NB4 (cell line): ENCODE results near the gene CIC.

ENCODE experiments used
- DNase-seq: peaks from one replicate; pipeline ENCODE4 v3.0.0; 2010; ENCODE audit warnings: low read depth
- H3K4me3 ChIP-seq: one replicate; pipeline ENCODE4 v1.5.1; 2011; ENCODE audit warnings: mild to moderate bottlenecking, low read depth, low read length, moderate library complexity
- MYC ChIP-seq: IDR thresholded peaks from 2 replicates; pipeline ENCODE4 v1.6.1; 2011; ENCODE audit warnings: low read depth, low read length
- POLR2A ChIP-seq: IDR thresholded peaks from 2 replicates; pipeline ENCODE4 v1.6.1; 2011; ENCODE audit warnings: mild to moderate bottlenecking; ENCODE audit not compliant: insufficient read length; ENCODE audit errors: extremely low read depth
- TF ChIP-seq, protein P1 (sequence below): IDR thresholded peaks from one replicate; pipeline ENCODE4 v1.5.1; 2012; ENCODE audit warnings: low read depth, low read length
- TF ChIP-seq, protein P2 (sequence below): IDR thresholded peaks from 2 replicates; pipeline ENCODE4 v1.6.1; 2011; ENCODE audit warnings: low read depth, low read length

The CIC gene

DNA sequence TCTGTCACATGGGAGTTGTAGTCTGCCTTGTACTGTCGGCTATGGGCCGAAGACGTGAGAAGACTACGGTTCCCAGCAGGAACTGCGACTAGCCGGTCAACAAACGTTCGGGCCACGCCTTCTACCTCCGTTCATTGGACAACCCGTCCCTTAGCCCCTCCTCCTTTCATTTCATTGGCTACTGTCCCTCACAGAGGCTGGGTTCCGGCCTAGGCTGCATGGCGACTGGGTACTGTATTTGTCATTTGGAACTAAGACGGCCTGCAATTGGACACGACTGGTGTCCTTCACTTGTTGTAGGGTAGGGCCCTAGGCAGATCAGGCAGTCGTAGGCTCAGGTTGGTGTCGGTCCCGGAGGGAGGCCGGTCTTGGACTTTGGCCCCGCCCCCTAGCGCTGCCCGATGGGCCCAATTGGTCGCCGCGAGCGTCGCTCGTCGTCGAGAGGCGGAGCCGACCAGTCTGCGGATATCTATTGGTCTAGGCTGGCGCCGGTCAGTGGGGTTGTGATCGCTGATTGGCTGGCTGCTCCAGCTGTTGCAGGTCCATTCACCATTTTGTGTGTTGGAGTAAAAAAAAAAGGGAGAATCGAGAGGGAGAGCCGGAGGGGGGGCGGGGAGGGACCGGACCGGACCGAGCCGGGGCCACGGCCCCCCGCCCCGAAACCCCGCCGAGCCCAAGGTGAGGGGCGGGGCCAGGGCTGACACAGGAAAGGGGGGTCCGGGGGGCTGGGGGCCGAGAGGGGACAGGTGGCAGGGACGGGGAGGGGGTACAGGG, at the start of gene CIC:
CIC (plus strand) TSS at position 549 of the 774 bp plus-strand sequence. CDS start 2,532 bp downstream, outside the sequence.
- TF ChIP-seq, protein P1, sequence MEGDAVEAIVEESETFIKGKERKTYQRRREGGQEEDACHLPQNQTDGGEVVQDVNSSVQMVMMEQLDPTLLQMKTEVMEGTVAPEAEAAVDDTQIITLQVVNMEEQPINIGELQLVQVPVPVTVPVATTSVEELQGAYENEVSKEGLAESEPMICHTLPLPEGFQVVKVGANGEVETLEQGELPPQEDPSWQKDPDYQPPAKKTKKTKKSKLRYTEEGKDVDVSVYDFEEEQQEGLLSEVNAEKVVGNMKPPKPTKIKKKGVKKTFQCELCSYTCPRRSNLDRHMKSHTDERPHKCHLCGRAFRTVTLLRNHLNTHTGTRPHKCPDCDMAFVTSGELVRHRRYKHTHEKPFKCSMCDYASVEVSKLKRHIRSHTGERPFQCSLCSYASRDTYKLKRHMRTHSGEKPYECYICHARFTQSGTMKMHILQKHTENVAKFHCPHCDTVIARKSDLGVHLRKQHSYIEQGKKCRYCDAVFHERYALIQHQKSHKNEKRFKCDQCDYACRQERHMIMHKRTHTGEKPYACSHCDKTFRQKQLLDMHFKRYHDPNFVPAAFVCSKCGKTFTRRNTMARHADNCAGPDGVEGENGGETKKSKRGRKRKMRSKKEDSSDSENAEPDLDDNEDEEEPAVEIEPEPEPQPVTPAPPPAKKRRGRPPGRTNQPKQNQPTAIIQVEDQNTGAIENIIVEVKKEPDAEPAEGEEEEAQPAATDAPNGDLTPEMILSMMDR: no peak
- TF ChIP-seq MYC: no peak
- no peak for TF ChIP-seq POLR2A
- peak; percentile 99 for DNase-seq

DNA sequence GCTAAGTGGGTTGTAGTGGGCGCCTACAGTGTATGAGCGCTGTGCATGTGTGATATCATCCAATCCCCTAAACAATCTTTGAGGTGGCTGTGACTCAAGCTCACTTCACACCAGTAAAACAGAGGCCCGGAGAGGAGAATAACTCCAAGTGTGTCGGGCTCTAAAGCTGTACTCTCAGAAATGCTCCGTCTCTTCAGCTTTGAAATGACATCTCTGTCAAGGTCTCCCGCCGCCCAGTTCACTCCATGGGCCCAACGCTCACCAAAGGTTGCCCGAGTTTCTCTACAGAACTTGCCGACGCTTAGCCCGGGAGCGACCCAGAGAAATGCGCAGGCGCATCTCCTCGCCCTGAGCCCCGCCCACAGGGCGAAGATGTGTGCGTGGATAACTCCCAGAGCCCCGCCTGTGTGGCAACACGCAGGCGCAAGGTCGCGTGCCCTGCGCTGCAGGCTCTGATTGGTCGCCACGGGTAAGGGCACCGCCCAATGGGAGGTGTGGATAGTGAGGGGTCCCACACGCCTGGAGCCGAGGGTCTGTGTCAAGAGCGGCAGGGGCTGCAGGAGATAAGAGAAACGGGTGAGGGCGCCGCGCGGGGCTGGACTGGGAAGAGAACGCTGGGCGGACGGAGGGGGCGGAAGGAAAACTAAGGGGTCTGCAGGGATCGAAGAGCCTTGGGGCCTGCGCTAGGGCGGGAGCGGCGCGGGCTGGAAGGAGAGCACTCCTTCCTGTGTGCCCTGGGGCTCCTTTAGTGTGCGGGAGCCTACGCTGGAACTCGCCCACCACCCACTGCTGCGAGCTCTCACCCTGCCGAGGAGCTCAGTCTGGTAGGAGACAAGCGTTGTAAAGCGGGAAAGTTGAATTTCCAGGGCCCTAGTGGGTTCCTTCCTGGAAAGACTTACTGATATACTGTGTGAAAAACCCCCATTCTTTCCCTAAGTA, 49.0 kb upstream of the CIC start, which contains the start of gene ZNF526:
ZNF526 (plus strand) TSS at position 501 of the 939 bp plus-strand sequence. CDS start 4,092 bp downstream, outside the sequence.
- DNase-seq: peak; percentile 96
- TF ChIP-seq MYC (peak; percentile 35; the same call in 1 of the 2 replicates), POLR2A (peak; percentile 64)
- TF ChIP-seq, protein P2, sequence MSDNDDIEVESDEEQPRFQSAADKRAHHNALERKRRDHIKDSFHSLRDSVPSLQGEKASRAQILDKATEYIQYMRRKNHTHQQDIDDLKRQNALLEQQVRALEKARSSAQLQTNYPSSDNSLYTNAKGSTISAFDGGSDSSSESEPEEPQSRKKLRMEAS: peak; percentile 77
- TF ChIP-seq, protein P1: no peak
- H3K4me3 ChIP-seq: peak within 1 kb of the TSS; percentile 95

More for the DNA sequence above, at the start of gene CIC:
- peak within 1 kb of the TSS; percentile 74 for H3K4me3 ChIP-seq

DNA sequence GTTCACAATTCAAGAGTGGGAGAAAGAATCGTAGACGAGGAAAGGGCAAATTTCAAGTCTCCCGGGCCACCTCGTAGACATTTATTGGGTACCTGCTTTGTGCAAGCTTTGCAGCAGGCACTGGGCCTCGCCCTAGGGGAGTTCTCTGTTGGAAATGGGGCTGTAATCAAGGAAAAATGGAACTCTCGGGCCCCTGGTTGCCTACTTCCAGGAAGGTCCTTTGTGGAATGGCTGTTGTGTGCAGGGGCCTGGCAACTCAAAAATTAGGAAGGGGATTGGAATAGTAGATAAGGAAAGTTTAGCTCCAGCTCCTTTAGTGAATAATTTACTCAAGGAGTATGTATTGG, 48.3 kb upstream of the CIC start:
- no peak for DNase-seq
- H3K4me3 ChIP-seq: peak overlapping the region; percentile 95
- TF ChIP-seq, protein P2: no peak
- TF ChIP-seq, protein P1: no peak
- TF ChIP-seq POLR2A (no peak), MYC (no peak)

DNA sequence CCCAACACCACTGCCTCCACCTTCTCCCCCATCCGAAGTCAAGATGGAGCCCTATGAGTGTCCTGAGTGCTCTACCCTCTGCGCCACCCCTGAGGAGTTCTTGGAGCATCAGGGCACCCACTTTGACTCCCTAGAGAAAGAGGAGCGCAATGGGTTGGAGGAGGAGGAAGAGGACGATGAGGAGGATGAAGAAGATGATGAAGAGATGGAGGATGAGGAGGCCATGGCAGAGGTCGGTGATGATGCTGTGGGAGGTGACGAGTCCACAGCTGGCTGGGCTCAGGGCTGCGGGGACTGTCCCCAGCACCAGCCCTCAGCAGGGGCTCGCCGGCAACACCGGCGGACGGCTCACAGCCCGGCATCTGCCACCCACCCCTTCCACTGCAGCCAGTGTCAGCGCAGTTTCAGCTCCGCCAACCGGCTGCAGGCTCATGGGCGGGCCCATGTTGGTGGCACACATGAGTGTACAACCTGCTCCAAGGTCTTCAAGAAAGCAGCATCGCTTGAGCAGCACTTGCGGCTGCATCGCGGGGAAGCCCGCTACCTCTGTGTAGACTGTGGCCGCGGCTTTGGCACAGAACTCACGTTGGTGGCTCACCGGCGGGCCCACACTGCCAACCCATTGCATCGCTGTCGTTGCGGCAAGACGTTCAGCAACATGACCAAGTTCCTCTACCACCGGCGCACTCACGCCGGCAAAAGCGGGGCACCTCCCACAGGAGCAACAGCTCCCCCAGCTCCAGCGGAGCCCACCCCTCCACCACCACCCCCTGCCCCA, 43.9 kb upstream of the CIC start:
- no peak overlapping the region for H3K4me3 ChIP-seq
- DNase-seq: no peak
- TF ChIP-seq MYC (no peak), POLR2A (no peak)
- TF ChIP-seq, protein P1: no peak
- TF ChIP-seq, protein P2: no peak

DNA sequence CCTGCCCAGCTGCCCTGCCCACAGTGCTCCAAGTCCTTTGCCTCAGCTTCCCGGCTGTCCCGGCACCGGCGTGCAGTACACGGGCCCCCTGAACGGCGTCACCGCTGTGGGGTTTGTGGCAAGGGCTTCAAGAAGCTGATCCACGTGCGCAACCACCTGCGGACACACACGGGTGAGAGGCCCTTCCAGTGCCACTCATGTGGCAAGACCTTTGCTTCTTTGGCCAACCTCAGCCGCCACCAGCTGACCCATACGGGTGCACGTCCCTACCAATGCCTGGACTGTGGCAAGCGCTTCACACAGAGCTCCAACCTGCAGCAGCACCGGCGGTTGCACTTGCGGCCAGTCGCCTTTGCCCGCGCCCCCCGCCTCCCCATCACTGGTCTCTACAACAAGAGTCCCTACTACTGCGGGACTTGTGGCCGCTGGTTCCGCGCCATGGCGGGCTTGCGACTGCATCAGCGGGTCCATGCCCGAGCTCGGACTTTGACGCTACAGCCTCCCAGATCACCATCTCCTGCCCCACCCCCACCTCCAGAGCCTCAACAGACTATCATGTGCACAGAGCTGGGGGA, 43.2 kb upstream of the CIC start:
- DNase-seq: no peak
- TF ChIP-seq, protein P2: no peak
- TF ChIP-seq MYC (no peak), POLR2A (no peak)
- TF ChIP-seq, protein P1: no peak
- no peak overlapping the region for H3K4me3 ChIP-seq
